HG02759 (cell line): ENCODE data around the gene RSRP1.

Source experiments
- ATAC-seq: cut with Tn5 transposase; IDR thresholded peaks from one replicate; pipeline ENCODE4 v1.9.1; 2021; ENCODE audit warnings: mild to moderate bottlenecking, moderate library complexity; ENCODE audit not compliant: unreplicated experiment

RSRP1 gene

GRCh38 chr1:25219661-25220251, 27.5 kb downstream of the RSRP1 start:
- ATAC-seq, result no peak

- no peak for ATAC-seq
Observed at GRCh38 chr1:25217598-25218232, 29.5 kb downstream of the RSRP1 start.

- no peak for ATAC-seq
Observed at GRCh38 chr1:25217015-25217414, 30.2 kb downstream of the RSRP1 start.

- ATAC-seq, result no peak
Observed at GRCh38 chr1:25216123-25216522, 31.1 kb downstream of the RSRP1 start.

GRCh38 chr1:25212725-25213124, 34.5 kb downstream of the RSRP1 start:
- no peak for ATAC-seq

GRCh38 chr1:25210728-25211127, 36.5 kb downstream of the RSRP1 start:
- no peak for ATAC-seq

- no peak for ATAC-seq
Observed at GRCh38 chr1:25209516-25209915, 37.7 kb downstream of the RSRP1 start.

- no peak for ATAC-seq
Observed at GRCh38 chr1:25208561-25209222, 38.6 kb downstream of the RSRP1 start.

- ATAC-seq, result no peak
Observed at GRCh38 chr1:25208092-25208491, 39.2 kb downstream of the RSRP1 start.

- ATAC-seq, result no peak
Observed at GRCh38 chr1:25206201-25206600, 41.1 kb downstream of the RSRP1 start.

GRCh38 chr1:25205786-25206185, 41.5 kb downstream of the RSRP1 start:
- ATAC-seq, result no peak

GRCh38 chr1:25204797-25205480, 42.3 kb downstream of the RSRP1 start:
- ATAC-seq, result no peak

GRCh38 chr1:25201006-25201405, 46.2 kb downstream of the RSRP1 start:
- no peak for ATAC-seq

- ATAC-seq, result no peak
Observed at GRCh38 chr1:25199819-25200620, 47.2 kb downstream of the RSRP1 start.

- ATAC-seq, result no peak
Observed at GRCh38 chr1:25198663-25199252, 48.5 kb downstream of the RSRP1 start.

GRCh38 chr1:25197982-25198662, 49.1 kb downstream of the RSRP1 start:
- ATAC-seq, result no peak

- ATAC-seq, result no peak
Observed at GRCh38 chr1:25197235-25197975, 49.8 kb downstream of the RSRP1 start.

- ATAC-seq, result no peak
Observed at GRCh38 chr1:25196830-25197229, 50.4 kb downstream of the RSRP1 start.

GRCh38 chr1:25195835-25196234, 51.4 kb downstream of the RSRP1 start:
- ATAC-seq, result no peak
